HepG2 (cell line): ENCODE measurements around the gene ZNF831. TPM values are rescaled to one million over a fixed set of nuclear protein-coding genes. Genes with fewer than 3 reads are reported as not detected.

Source experiments
- ATAC-seq: fragments of 200-7000 bp; cut with Tn5 transposase; 3 replicates; pipeline ENCODE4 v1.9.1; 2020; ENCODE audit warnings: mild to moderate bottlenecking, moderate library complexity
- BruUV-seq: library from RNA; stranded (reverse); fragments of 400-500 nt; replicated peaks from 2 replicates; lab custom pipeline; 2021; lab: Mats Ljungman, UMichigan
- CTCF ChIA-PET: fragments of 300-600 bp; formaldehyde crosslinking; extraction: SDS; loops from one replicate; lab custom pipeline; 2021; ENCODE audit warnings: low total read pairs, inconsistent platforms, low intra/inter-chr PET ratio; lab: Yijun Ruan, JAX
- POLR2A ChIA-PET: fragments of 350-600 bp; sonication (Branson Sonifier 250); formaldehyde crosslinking; loops from one replicate; lab custom pipeline; 2020; ENCODE audit warnings: antibody characterized with exemption, inconsistent platforms; lab: Yijun Ruan, JAX
- DNase-seq: peaks from one replicate; pipeline ENCODE4 v3.0.0-alpha.2; 2015; ENCODE audit warnings: low spot score
- FAIRE-seq: peaks from 3 replicates; lab custom pipeline; 2011; peaks lifted over from hg19 to GRCh38; lab: Jason Lieb, UNC
- H2AFZ ChIP-seq: one replicate; pipeline ENCODE4 v1.6.1; 2011; ENCODE audit warnings: low read length, inconsistent platforms
- H3K27ac ChIP-seq: fragments of 300-600 bp; 3 replicates; pipeline ENCODE4 v1.8.0; 2011; ENCODE audit warnings: mixed run types, mild to moderate bottlenecking, mixed read lengths, low read length, inconsistent platforms; ENCODE audit not compliant: insufficient read depth; ENCODE audit errors: extremely low read length
- H3K27me3 ChIP-seq, 2 experiments: fragments of 200-600 bp in 1 of 2; 2 replicates in 1 of 2; 3 replicates in 1 of 2; pipeline versions ENCODE4 v1.6.0 to v1.8.0; 2011; ENCODE audit warnings: low read length in 2 of 2, mild to moderate bottlenecking in 2 of 2, moderate library complexity in 2 of 2, inconsistent platforms in 1 of 2; ENCODE audit not compliant: insufficient read depth in 2 of 2, control insufficient read depth in 1 of 2
- H3K36me3 ChIP-seq, 2 experiments: fragments of 200-600 bp in 1 of 2; replicated peaks in 1 of 2; 2 replicates in 1 of 2; 3 replicates in 1 of 2; pipeline versions ENCODE4 v1.5.1 to v1.8.0; 2011; ENCODE audit warnings: low read length in 2 of 2, inconsistent platforms in 1 of 2; ENCODE audit not compliant: insufficient read depth in 2 of 2, control insufficient read depth in 1 of 2
- H3K4me1 ChIP-seq: 2 replicates; pipeline ENCODE4 v1.5.1; 2012; ENCODE audit warnings: low read length, inconsistent platforms; ENCODE audit not compliant: insufficient read depth
- H3K4me2 ChIP-seq: 2 replicates; pipeline ENCODE4 v1.6.0; 2011; ENCODE audit warnings: low read depth, low read length, inconsistent platforms
- H3K4me3 ChIP-seq, 3 experiments: fragments of 200-600 bp in 1 of 3; sonication (generic), shearing (Covaris generic) in 1 of 3; replicated peaks in 1 of 3; 2 replicates each; pipeline ENCODE4 v1.5.1; 2011 to 2016; ENCODE audit warnings: low read length in 3 of 3, inconsistent platforms in 2 of 3, low read depth in 2 of 3, mild to moderate bottlenecking in 2 of 3, control low read depth in 1 of 3, mixed read lengths in 1 of 3; ENCODE audit not compliant: insufficient read depth in 1 of 3
- H3K79me2 ChIP-seq: one replicate; pipeline ENCODE4 v1.6.1; 2011; ENCODE audit warnings: low read length, inconsistent platforms; ENCODE audit not compliant: insufficient read depth
- H3K9ac ChIP-seq: 2 replicates; pipeline ENCODE4 v1.6.0; 2011; ENCODE audit warnings: mild to moderate bottlenecking, low read depth, low read length, inconsistent platforms; ENCODE audit not compliant: insufficient read depth
- H3K9me3 ChIP-seq: 2 replicates; pipeline ENCODE4 v1.5.1; 2012; ENCODE audit warnings: mild to moderate bottlenecking, low read length
- H4K20me1 ChIP-seq: 2 replicates; pipeline ENCODE4 v1.6.0; 2011; ENCODE audit warnings: inconsistent platforms, mild to moderate bottlenecking, low read length, moderate library complexity; ENCODE audit not compliant: insufficient read depth
- GTF3A ChIP-seq: sonication (generic); formaldehyde crosslinking; conservative IDR thresholded peaks from 2 replicates; pipeline ENCODE4 v1.4.0; 2020; ENCODE audit warnings: mild to moderate bottlenecking, missing genetic modification reagents
- HOXA7 ChIP-seq: sonication (generic); formaldehyde crosslinking; IDR thresholded peaks from 2 replicates; pipeline ENCODE4 v1.8.1; 2022; ENCODE audit warnings: mild to moderate bottlenecking, missing genetic modification reagents, moderate library complexity
- KLF6 ChIP-seq: IDR thresholded peaks from 2 replicates; pipeline ENCODE4 v1.8.0; 2016; ENCODE audit warnings: missing biosample characterization, missing genetic modification reagents
- MZF1 ChIP-seq: sonication (generic); formaldehyde crosslinking; IDR thresholded peaks from 2 replicates; pipeline ENCODE4 v1.8.1; 2023; ENCODE audit warnings: mild to moderate bottlenecking, missing genetic modification reagents, borderline replicate concordance
- SKI ChIP-seq: fragments of 450-650 bp; IDR thresholded peaks from one replicate; pipeline ENCODE4 v1.6.1; 2018; ENCODE audit warnings: mild to moderate bottlenecking; ENCODE audit not compliant: partially characterized antibody
- ZFP82 ChIP-seq: sonication (generic); formaldehyde crosslinking; IDR thresholded peaks from 2 replicates; pipeline ENCODE4 v1.5.1; 2020; ENCODE audit warnings: mild to moderate bottlenecking, missing genetic modification reagents, borderline replicate concordance
- ZNF616 ChIP-seq: sonication (generic); formaldehyde crosslinking; IDR thresholded peaks from 2 replicates; pipeline ENCODE4 v1.5.0; 2020; ENCODE audit warnings: low read depth, mild to moderate bottlenecking, missing genetic modification reagents
- ZNF691 ChIP-seq: sonication (generic); formaldehyde crosslinking; IDR thresholded peaks from 2 replicates; pipeline ENCODE4 v1.4.0; 2020; ENCODE audit warnings: missing genetic modification reagents, low read depth, mild to moderate bottlenecking, borderline replicate concordance
- ZNF770 ChIP-seq: sonication (generic); formaldehyde crosslinking; IDR thresholded peaks from 2 replicates; pipeline ENCODE4 v1.5.0; 2020; ENCODE audit warnings: mild to moderate bottlenecking, missing genetic modification reagents
- WGBS: methylation state at CpG from one replicate; pipeline ENCODE4 v1.1.6; 2017; ENCODE audit warnings: low lambda C conversion rate; 5-methylcytosine and 5-hydroxymethylcytosine counted together
- in situ Hi-C: cut with HindIII; loops from 2 replicates; pipeline ENCODE4 v1.10.0; 2017; ENCODE audit warnings: low pct_unique_long_range_greater_than_20kb; ENCODE audit not compliant: extremely low pct_ligation_motif_present
- intact Hi-C: fragments of 100-400 bp; cut with micrococcal nuclease; formaldehyde crosslinking; loops from one replicate; pipeline ENCODE4 v1.10.0; 2022; ENCODE audit not compliant: unreplicated experiment
- polyA plus RNA-seq, 8 experiments: library from polyadenylated mRNA; depleted of rRNA in 3 of 8; stranded (reverse) in 7 of 8; unstranded in 1 of 8; fragments of >200 nt; fragmentation: Illumina TruSeq in 4 of 8; extraction: Trizol in 4 of 8; gene quantifications; 2 replicates each; pipeline versions ENCODE4 v1.2.1 to v1.2.3, GENCODE V29; 2011 to 2016; ENCODE audit warnings: low read depth in 4 of 8, missing spikeins in 1 of 8, mixed read lengths in 1 of 8; ENCODE audit not compliant: insufficient read depth in 1 of 8
- total RNA-seq, 5 experiments: library from RNA; depleted of rRNA; stranded (reverse); fragments of >200 nt; fragmentation: Illumina TruSeq; extraction: Trizol; gene quantifications; 2 replicates each; pipeline ENCODE4 v1.2.3, GENCODE V29; 2016; ENCODE audit warnings: low read depth in 1 of 5
- TF ChIP-seq, protein P1 (sequence below): sonication (generic); formaldehyde crosslinking; IDR thresholded peaks from 2 replicates; pipeline ENCODE4 v1.9.0; 2021; ENCODE audit warnings: mild to moderate bottlenecking, missing genetic modification reagents
- TF ChIP-seq, protein P2 (sequence below): sonication (generic); formaldehyde crosslinking; IDR thresholded peaks from 2 replicates; pipeline ENCODE4 v1.4.0; 2020; ENCODE audit warnings: missing genetic modification reagents, borderline replicate concordance

The ZNF831 gene
- total and polyA plus RNA-seq, 2 of the 13 experiments (the other 11 are each of a cell fraction or from before 2014, with no cell fraction given) = not detected

DNA sequence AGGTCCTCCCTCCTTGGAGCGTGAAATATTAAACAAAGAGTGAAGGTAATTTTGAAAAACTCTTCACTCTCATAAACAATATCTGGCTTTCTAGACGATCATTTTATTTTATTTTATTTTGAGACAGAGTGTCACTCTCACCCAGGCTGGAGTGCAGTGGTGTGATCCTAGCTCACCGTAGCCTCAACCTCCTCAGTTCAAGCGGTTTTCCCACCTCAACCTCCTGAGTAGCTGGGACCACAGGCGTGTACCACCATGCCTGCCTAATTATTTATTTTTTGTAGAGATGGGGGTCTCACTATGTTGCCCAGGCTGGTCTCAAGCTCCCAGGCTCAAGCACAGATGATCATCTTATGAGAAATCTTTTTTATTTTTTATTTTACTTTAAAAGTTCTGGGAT lies 16.4 kb downstream of the ZNF831 start:
- Histone ChIP-seq H2AFZ (no peak overlapping the region), H3K4me2 (no peak overlapping the region), H3K4me3 (no peak overlapping the region), H3K27ac (no peak overlapping the region), H3K27me3 (peaks cover 6 to 26% of the 10 kb centered on the region in 2 experiments; a peak in 4 of 5 replicates), H3K4me1 (no peaks in the 10 kb centered on the region), H3K79me2 (no peaks in the 10 kb centered on the region), H3K36me3 (no peaks in the 10 kb centered on the region), H3K9ac (no peak overlapping the region), H4K20me1 (no peaks in the 10 kb centered on the region), H3K9me3 (no peaks in the 10 kb centered on the region)
- DNase-seq (no peak), ATAC-seq (no peak), FAIRE-seq (no peak)
- POLR2A ChIA-PET = no interaction called here
- CTCF ChIA-PET = no interaction called here
- no TSS peak for BruUV-seq
- intact Hi-C loops (no loop called here), in situ Hi-C loops (no loop called here)
- WGBS = 25% methylated on average over 5 of the region's 5 CpGs
- TF ChIP-seq KLF6 (CRISPR knock-in tag) (no peak), ZFP82 (CRISPR knock-in tag) (no peak), GTF3A (no peak), SKI (no peak), MZF1 (CRISPR knock-in tag) (no peak), ZNF691 (CRISPR knock-in tag) (no peak), HOXA7 (CRISPR knock-in tag) (no peak), ZNF770 (CRISPR knock-in tag) (no peak), ZNF616 (no peak)
- TF ChIP-seq, protein P1, sequence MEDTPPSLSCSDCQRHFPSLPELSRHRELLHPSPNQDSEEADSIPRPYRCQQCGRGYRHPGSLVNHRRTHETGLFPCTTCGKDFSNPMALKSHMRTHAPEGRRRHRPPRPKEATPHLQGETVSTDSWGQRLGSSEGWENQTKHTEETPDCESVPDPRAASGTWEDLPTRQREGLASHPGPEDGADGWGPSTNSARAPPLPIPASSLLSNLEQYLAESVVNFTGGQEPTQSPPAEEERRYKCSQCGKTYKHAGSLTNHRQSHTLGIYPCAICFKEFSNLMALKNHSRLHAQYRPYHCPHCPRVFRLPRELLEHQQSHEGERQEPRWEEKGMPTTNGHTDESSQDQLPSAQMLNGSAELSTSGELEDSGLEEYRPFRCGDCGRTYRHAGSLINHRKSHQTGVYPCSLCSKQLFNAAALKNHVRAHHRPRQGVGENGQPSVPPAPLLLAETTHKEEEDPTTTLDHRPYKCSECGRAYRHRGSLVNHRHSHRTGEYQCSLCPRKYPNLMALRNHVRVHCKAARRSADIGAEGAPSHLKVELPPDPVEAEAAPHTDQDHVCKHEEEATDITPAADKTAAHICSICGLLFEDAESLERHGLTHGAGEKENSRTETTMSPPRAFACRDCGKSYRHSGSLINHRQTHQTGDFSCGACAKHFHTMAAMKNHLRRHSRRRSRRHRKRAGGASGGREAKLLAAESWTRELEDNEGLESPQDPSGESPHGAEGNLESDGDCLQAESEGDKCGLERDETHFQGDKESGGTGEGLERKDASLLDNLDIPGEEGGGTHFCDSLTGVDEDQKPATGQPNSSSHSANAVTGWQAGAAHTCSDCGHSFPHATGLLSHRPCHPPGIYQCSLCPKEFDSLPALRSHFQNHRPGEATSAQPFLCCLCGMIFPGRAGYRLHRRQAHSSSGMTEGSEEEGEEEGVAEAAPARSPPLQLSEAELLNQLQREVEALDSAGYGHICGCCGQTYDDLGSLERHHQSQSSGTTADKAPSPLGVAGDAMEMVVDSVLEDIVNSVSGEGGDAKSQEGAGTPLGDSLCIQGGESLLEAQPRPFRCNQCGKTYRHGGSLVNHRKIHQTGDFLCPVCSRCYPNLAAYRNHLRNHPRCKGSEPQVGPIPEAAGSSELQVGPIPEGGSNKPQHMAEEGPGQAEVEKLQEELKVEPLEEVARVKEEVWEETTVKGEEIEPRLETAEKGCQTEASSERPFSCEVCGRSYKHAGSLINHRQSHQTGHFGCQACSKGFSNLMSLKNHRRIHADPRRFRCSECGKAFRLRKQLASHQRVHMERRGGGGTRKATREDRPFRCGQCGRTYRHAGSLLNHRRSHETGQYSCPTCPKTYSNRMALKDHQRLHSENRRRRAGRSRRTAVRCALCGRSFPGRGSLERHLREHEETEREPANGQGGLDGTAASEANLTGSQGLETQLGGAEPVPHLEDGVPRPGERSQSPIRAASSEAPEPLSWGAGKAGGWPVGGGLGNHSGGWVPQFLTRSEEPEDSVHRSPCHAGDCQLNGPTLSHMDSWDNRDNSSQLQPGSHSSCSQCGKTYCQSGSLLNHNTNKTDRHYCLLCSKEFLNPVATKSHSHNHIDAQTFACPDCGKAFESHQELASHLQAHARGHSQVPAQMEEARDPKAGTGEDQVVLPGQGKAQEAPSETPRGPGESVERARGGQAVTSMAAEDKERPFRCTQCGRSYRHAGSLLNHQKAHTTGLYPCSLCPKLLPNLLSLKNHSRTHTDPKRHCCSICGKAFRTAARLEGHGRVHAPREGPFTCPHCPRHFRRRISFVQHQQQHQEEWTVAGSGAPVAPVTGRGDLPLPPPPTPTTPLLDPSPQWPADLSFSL (CRISPR knock-in tag) = no peak
- TF ChIP-seq, protein P2, sequence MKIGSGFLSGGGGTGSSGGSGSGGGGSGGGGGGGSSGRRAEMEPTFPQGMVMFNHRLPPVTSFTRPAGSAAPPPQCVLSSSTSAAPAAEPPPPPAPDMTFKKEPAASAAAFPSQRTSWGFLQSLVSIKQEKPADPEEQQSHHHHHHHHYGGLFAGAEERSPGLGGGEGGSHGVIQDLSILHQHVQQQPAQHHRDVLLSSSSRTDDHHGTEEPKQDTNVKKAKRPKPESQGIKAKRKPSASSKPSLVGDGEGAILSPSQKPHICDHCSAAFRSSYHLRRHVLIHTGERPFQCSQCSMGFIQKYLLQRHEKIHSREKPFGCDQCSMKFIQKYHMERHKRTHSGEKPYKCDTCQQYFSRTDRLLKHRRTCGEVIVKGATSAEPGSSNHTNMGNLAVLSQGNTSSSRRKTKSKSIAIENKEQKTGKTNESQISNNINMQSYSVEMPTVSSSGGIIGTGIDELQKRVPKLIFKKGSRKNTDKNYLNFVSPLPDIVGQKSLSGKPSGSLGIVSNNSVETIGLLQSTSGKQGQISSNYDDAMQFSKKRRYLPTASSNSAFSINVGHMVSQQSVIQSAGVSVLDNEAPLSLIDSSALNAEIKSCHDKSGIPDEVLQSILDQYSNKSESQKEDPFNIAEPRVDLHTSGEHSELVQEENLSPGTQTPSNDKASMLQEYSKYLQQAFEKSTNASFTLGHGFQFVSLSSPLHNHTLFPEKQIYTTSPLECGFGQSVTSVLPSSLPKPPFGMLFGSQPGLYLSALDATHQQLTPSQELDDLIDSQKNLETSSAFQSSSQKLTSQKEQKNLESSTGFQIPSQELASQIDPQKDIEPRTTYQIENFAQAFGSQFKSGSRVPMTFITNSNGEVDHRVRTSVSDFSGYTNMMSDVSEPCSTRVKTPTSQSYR (CRISPR knock-in tag) = no peak
